Heart right ventricle (tissue), 16 donors: ENCODE data around the gene PCNX3. TPM values are rescaled to one million over a fixed set of nuclear protein-coding genes. Genes with fewer than 3 reads are reported as not detected.

Experiments
- ATAC-seq, 8 donors: fragments of 200-7000 bp; cut with Tn5 transposase; one replicate each; pipeline ENCODE4 v1.9.1; 2020; ENCODE audit warnings: mild to moderate bottlenecking in 8 of 8, moderate library complexity in 8 of 8, moderate number of reproducible peaks in 1 of 8
- DNase-seq, 2 donors: peaks; one replicate each; pipeline ENCODE4 v3.0.0-alpha.2; 2020
- H3K27ac ChIP-seq, 10 donors: fragments of 200-600 bp; sonication (generic) in 2 of 10; one replicate each; pipeline versions ENCODE4 v1.5.0 to v1.8.0; 2020 to 2022; ENCODE audit warnings: mild to moderate bottlenecking in 3 of 10
- H3K27me3 ChIP-seq, 7 donors: fragments of 200-600 bp; one replicate each; pipeline ENCODE4 v1.8.0; 2021 to 2022; ENCODE audit warnings: mild to moderate bottlenecking in 2 of 7
- H3K36me3 ChIP-seq, 9 donors: fragments of 200-600 bp; sonication (generic) in 1 of 9; one replicate each; pipeline versions ENCODE4 v1.5.0 to v1.8.0; 2020 to 2022; ENCODE audit warnings: mild to moderate bottlenecking in 2 of 9
- H3K4me1 ChIP-seq, 9 donors: fragments of 200-600 bp; sonication (generic) in 1 of 9; one replicate each; pipeline versions ENCODE4 v1.5.0 to v1.8.0; 2020 to 2022; ENCODE audit warnings: mild to moderate bottlenecking in 4 of 9
- H3K4me3 ChIP-seq, 10 donors: fragments of 200-600 bp; sonication (generic) in 2 of 10; one replicate each; pipeline versions ENCODE4 v1.5.0 to v1.8.0; 2020 to 2022; ENCODE audit warnings: mild to moderate bottlenecking in 7 of 10, moderate library complexity in 2 of 10
- H3K9me3 ChIP-seq, 11 donors: fragments of 200-600 bp in 10 of 11; sonication (generic) in 2 of 11; one replicate each; pipeline versions ENCODE4 v1.5.0 to v1.8.0; 2013 to 2022; ENCODE audit warnings: mild to moderate bottlenecking in 2 of 11, control low read depth in 1 of 11, moderate library complexity in 1 of 11
- WGBS, 2 donors: extraction: QIAGEN DNeasy Blood & Tissue Kit; methylation state at CpG; one replicate each; pipeline ENCODE4 v1.1.7; 2013; ENCODE audit warnings: inconsistent platforms in 1 of 2; 5-methylcytosine and 5-hydroxymethylcytosine counted together
- intact Hi-C, 10 donors: fragments of 100-400 bp; cut with DNase I; formaldehyde crosslinking; loops; one replicate each; pipeline versions ENCODE4 v1.11.1 to v1.14.2; 2022
- polyA plus RNA-seq, 2 donors: library from polyadenylated mRNA; stranded (reverse); fragments of 200-250 nt; gene quantifications; one replicate each; pipeline ENCODE4 v1.2.3, GENCODE V29; 2013
- total RNA-seq, 10 donors: library from RNA; stranded (reverse); fragmentation: NEBNext Ultra II Directional in 3 of 10; extraction: Animal tissue kit (Norgen Biotek cat#: 25700) in 3 of 10; gene quantifications; one replicate each; pipeline versions ENCODE4 v1.2.1 to v1.2.4, GENCODE V29; 2021 to 2023
- TF ChIP-seq, protein P1 (sequence below), 9 donors: fragments of 200-600 bp; sonication (generic) in 2 of 9; IDR thresholded peaks; one replicate each; pipeline versions ENCODE4 v1.5.0 to v1.8.0; 2021 to 2022; ENCODE audit warnings: antibody characterized with exemption in 9 of 9, mild to moderate bottlenecking in 5 of 9, moderate library complexity in 1 of 9
- donor health status: Arrhythmogenic right ventricular cardiomyopathy.
- donor health status: ischemic (EF 13 %, LVEDD 7.1; RV severe dilation, severe dysfunction).
- donor health status: healthy with polysubstance abuse.
- donor health status: DM: no; HTN: yes; CAD: no.
- donor health status: DM: no; HTN: no; CAD: no.
- donor health status: ischemic (EF 25% LVEDD 6.9; RV normal size, moderate dysfunction).
- donor health status: ischemic (EF 25% LVEDD 5.7; RV mildly dilated, moderate dysfunction).
- donor health status: healthy.
- donor health status: DM: yes; HTN: yes; CAD: no.
- donor health status: Ischemic cardiomyopathy.
- donor health status: ischemic (EF 35%, LVEDD 5.7; RV mildly dilated, moderate dysfunction).
- donor health status: nonischemic (EF 11% LVEDD 7.7; RV severe dilation, severe dysfunction).
- donor health status: DM: yes; HTN: yes; CAD: no.
- donor health status: PGD.
- donor health status: ischemic (EF 29% LVEDD 5.4; RV normal size, mild dysfunction).
- donor health status: nonischemic (EF 23%, LVEDD 6.1; RV moderate dilation, normal function).

Gene PCNX3
- total and polyA plus RNA-seq, 12 donors, result 9.4 to 16.9 (median 11.7) TPM

DNA sequence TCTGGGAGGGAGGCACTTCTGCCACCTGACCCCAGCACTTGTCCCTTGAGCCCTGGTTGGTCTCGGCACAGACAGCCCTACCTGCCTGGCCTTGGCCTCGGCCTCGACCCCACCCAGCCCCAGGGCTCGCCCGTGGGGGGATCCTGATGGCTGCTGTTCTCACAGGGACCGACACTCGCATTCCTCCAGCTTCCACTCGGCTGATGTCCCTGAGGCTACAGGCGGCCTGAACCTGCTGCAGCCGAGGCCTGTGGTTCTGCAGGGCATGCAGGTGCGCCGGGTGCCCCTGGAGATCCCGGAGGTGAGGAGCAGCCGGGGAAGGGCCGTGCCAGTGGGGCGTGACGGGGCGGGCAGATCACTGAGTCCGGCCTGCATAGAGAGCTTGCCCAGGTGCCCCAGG lies 5.1 kb downstream of the PCNX3 start:
- no peak for ATAC-seq
- H3K27me3 ChIP-seq, result no peaks in the 10 kb centered on the region
- H3K4me3 ChIP-seq, result no peak overlapping the region
- peaks cover 11 to 19% (median 15%) of the 10 kb centered on the region in 9 donors for H3K4me1 ChIP-seq
- H3K9me3 ChIP-seq, result no peaks in the 10 kb centered on the region
- 92 to 94% methylated on average over 19 of the region's 19 CpGs for WGBS, 2 donors
- DNase-seq, result no peak
- H3K36me3 ChIP-seq, result peaks cover 10 to 88% (median 64%) of the 10 kb centered on the region in 9 donors
- TF ChIP-seq, protein P1, sequence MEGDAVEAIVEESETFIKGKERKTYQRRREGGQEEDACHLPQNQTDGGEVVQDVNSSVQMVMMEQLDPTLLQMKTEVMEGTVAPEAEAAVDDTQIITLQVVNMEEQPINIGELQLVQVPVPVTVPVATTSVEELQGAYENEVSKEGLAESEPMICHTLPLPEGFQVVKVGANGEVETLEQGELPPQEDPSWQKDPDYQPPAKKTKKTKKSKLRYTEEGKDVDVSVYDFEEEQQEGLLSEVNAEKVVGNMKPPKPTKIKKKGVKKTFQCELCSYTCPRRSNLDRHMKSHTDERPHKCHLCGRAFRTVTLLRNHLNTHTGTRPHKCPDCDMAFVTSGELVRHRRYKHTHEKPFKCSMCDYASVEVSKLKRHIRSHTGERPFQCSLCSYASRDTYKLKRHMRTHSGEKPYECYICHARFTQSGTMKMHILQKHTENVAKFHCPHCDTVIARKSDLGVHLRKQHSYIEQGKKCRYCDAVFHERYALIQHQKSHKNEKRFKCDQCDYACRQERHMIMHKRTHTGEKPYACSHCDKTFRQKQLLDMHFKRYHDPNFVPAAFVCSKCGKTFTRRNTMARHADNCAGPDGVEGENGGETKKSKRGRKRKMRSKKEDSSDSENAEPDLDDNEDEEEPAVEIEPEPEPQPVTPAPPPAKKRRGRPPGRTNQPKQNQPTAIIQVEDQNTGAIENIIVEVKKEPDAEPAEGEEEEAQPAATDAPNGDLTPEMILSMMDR (IDR thresholded peaks at IDR 0.05), result no peak
- intact Hi-C loops, result loop anchor here in 3 of 10 donors (10.0 kb wide), 3 partner anchors 84 to 364 kb away; no protein-coding TSS in a partner anchor
- H3K27ac ChIP-seq, result no peak overlapping the region

DNA sequence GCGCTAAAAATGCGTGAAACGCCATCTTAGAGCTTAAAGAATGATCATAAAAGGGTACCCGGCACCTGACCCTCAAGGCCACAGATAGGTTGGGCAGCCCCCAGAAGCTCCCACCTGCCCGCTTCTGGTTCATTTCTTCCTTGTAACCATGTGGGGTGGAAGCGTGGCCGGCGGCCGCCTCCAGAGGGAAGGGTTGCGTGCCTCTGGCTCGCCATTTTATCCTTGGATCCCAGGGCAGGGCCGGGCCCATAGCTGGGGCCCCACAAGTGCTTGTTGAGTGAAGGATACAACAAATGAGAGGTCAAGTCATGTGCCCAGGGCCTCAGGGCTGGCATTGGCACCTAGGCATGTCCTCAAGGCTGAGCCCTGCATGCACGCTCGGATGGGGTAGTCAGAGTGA lies 5.9 kb downstream of the PCNX3 start:
- Histone ChIP-seq H3K9me3 (no peaks in the 10 kb centered on the region), H3K27me3 (no peaks in the 10 kb centered on the region), H3K4me1 (peaks cover 8 to 24% (median 18%) of the 10 kb centered on the region in 9 donors), H3K4me3 (no peak overlapping the region), H3K36me3 (peaks cover 10 to 96% (median 68%) of the 10 kb centered on the region in 9 donors), H3K27ac (no peak overlapping the region)
- intact Hi-C loops, result loop anchor here in 3 of 10 donors (10.0 kb wide), 3 partner anchors 83 to 363 kb away; no protein-coding TSS in a partner anchor
- no peak for ATAC-seq
- 94 to 95% methylated on average over 14 of the region's 14 CpGs for WGBS, 2 donors
- TF ChIP-seq, protein P1 (IDR thresholded peaks at IDR 0.05), result no peak
- no peak for DNase-seq

DNA sequence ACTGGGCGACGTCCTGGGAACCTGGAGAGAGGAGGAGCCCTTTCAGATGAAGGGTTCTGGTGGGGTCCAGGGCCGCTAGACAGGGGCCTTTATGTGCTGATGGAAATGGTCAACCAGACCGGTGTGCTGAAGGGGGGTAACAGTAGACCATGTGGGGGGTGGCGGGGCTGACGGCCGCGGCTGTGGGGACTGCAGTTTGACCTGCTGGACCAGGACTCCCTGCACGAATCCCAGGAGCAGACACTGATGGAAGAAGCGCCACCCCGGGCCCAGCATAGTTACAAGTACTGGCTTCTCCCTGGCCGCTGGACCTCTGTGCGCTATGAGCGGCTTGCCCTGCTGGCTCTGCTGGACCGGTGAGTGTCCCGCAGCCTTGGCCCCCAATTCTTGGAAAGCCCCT lies 6.4 kb downstream of the PCNX3 start:
- TF ChIP-seq, protein P1 (IDR thresholded peaks at IDR 0.05), result no peak
- Histone ChIP-seq H3K4me3 (no peak overlapping the region), H3K9me3 (no peaks in the 10 kb centered on the region), H3K4me1 (peaks cover 3 to 19% (median 12%) of the 10 kb centered on the region in 9 donors), H3K27ac (no peak overlapping the region), H3K36me3 (peaks cover 10 to 100% (median 74%) of the 10 kb centered on the region in 9 donors), H3K27me3 (no peaks in the 10 kb centered on the region)
- DNase-seq (no peak), ATAC-seq (no peak)
- intact Hi-C loops, result loop anchor here in 3 of 10 donors (10.0 kb wide), 3 partner anchors 83 to 363 kb away; no protein-coding TSS in a partner anchor
- 93 to 97% methylated on average over 16 of the region's 16 CpGs for WGBS, 2 donors

DNA sequence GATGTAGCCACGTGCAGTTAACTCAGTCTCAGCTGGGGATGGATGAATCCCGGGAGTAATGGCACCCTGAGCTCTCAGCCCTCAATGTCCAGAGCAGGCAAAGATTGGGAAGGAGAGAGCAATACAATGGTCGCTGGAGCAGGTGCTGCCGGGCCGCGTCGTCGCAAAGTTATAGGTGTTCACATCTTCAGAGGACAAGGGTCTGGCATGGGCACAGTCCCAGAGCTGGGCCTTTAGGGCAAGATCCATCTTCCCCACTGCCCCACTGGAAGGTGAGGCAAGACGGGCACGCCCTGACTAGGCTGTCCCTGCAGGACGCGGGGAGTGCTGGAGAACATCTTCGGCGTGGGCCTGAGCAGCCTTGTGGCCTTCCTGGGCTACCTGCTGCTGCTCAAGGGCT lies 7.6 kb downstream of the PCNX3 start:
- peaks cover 0 to 11% (median 7%) of the 10 kb centered on the region in 9 donors for H3K4me1 ChIP-seq
- H3K27me3 ChIP-seq, result no peaks in the 10 kb centered on the region
- H3K4me3 ChIP-seq, result no peak overlapping the region
- H3K36me3 ChIP-seq, result peaks cover 4 to 100% (median 82%) of the 10 kb centered on the region in 9 donors
- WGBS, 2 donors, result 91 to 93% methylated on average over 14 of the region's 14 CpGs
- no peak overlapping the region for H3K27ac ChIP-seq
- DNase-seq (no peak), ATAC-seq (no peak)
- H3K9me3 ChIP-seq, result no peaks in the 10 kb centered on the region
- TF ChIP-seq, protein P1 (IDR thresholded peaks at IDR 0.05), result no peak
- intact Hi-C loops, result loop anchor here in 3 of 10 donors (10.0 kb wide), 3 partner anchors 82 to 362 kb away; no protein-coding TSS in a partner anchor
